Stimulated activated CD4-positive, alpha-beta T cell treated with anti-CD3 and anti-CD28 coated beads, Interleukin-2, amount 100 ng/mL, for 48 hours (primary cell): ENCODE results near the gene QPCT.
"Not testable (repeated sequence)": the region's sequence is repeated elsewhere in the genome, so short reads cannot be mapped to it uniquely, and the experiment has no call there.

Source experiments
- DNase-seq, 2 donors: peaks; one replicate each; pipeline ENCODE4 v3.0.0-alpha.2; 2020

The QPCT gene

DNA sequence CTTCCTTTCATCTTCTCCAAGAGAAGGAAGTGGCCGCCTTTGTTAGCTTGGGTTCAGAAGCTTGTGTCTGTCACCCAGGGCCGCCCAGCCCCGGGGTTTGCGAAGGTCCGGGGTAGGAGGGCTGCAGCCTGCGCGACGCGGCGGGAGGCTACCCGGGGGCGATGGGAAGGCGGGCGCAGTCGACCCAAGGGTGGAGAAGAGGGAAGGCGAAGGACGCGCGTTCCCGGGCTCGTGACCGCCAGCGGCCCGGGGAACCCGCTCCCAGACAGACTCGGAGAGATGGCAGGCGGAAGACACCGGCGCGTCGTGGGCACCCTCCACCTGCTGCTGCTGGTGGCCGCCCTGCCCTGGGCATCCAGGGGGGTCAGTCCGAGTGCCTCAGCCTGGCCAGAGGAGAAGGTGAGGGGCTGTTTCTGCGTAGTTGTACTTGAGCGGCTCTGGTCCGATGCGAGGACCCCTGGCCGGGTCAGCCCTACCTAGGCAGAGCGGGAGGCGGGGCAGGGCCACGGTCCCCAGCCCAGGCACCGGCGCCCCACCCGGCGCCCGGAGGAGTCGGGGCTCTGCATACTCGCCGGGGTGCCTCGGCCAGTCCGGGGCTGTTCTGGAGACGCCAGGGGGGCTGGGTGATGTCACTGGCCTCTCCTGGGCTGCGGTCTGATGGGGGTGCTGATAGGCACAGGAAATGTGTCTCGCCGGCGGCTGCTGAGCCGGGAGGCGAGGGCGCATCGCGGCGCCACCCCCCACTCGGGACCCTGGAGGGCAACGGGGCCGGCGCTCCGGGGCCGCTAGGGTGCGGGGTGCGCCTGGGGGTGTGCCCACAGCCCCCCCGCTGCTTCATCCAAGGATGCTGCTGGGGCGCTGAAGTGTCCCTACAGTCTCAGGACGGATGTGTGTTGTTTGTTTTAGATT is at the start of gene QPCT:
QPCT (plus strand) TSS at position 178 of the 909 bp plus-strand sequence; CDS start at position 280, 102 bp downstream.
- DNase-seq = peak in 1 of 2 donors; percentile 36

DNA sequence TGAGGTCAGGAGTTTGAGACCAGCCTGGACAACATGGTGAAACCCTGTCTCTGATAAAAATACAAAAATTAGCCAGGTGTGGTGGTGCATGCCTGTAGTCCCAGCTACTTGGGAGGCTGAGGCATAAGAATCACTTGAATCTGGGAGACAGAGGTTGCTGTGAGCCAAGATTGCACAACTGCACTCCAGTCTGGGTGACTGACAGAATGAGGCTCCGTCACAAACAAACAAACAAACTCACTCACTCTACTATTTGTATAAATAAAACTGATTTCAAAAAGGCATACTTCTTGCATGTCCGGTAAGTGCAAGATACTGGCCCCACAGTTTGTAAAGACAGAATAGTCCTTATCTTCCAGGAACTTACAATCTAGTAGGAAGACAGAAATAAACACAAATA is 49.6 kb upstream of the QPCT start:
- DNase-seq = not testable (repeated sequence)

DNA sequence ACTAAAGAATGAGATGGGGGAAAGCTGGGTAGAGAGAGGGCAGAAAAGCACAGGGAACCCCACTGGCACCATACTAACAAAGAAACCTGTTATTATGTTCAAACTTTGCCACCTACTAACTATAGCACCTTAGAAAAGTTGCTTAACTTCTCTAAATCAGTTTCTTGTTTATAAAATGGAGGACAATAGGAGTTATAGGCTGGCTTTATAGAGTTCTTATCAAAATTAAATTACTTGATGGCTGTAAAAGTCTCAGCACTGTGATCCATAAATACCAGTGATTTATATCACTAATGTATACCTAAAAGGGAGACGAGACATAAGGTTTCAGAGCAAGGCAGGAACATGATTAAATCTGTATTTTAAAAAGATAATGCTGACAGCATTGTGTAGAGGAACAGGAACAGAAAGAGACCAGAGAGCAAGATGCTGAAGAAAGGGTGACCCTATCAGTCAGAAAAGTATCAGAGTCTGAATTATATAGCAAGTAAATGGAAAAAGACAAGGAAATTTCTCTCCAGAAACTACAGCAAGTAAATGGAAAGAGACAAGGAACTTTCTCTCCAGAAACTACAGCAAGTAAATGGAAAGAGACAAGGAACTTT is 48.9 kb upstream of the QPCT start:
- no peak for DNase-seq

DNA sequence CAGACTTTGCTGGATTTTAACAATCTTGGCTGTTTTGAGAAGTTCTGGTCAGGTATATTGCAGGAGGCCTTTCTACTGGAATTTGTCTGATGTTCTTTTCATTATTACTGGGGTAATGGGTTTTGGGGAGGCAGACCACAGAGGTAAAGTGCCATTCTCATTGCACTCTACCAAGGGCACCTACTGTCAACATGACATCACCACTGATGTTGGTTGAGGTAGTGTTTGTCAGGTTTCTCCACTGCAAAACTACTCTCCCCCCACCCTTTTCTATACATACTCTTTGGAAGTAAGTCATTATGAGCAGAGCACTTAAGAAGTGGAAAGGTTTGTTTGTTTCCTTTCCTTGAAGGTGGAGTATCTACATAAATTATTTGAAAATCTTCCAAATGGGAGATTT is 46.8 kb upstream of the QPCT start:
- no peak for DNase-seq

DNA sequence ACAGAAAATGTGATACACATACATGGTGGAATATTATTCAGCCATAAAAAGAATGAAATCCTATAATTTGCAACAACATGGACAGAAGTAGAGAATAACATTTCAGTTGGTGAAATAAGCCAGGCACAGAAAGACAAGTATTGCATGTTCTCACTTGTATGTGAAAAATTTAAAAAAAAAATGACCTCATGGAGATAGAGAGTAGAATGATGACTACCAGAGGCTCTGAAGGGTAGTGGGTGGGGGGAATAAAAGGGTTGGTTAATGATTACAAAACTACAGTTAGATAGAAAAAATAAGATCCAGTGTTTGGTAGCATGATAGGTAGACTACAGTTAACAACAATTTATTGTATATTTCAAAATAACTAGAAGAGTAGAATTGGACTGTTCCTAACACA is 44.3 kb upstream of the QPCT start:
- no peak for DNase-seq

DNA sequence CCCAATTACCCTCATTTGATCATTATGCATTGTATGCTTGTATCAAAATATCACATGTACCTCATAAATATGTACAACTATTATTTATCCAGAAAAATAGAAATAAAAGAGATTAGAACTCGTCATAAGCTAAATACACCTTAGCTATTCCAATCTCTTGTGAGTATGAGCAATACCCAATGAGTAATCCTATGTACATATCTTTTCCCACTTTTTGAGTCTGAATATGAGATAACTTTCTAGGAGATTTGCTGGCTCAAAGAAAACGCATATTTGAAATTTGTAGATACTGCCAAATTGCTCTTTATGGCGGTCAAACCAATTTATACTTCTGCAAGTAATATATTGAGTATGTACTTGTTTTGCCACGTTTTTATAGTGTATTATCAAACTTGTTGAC is 43.9 kb upstream of the QPCT start:
- no peak for DNase-seq

DNA sequence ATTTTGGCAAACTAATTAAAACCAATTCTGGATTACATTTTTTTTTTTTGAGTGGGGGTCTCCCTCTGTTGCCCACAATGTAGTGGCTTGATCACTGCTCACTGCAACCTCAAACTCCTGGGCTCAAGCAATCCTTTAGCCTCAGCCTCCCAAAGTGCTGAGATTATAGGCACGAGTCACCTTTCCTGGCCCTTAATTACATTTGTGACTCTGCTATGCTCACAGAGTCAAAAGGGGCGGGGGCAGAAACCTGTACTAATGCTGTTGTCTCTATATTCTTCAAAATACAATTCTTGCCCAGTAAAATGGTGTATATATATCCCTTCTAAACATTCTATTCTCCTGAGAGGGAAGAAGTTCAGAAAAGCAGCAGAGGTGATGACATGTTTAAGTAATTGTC is 43.0 kb upstream of the QPCT start:
- no peak for DNase-seq

DNA sequence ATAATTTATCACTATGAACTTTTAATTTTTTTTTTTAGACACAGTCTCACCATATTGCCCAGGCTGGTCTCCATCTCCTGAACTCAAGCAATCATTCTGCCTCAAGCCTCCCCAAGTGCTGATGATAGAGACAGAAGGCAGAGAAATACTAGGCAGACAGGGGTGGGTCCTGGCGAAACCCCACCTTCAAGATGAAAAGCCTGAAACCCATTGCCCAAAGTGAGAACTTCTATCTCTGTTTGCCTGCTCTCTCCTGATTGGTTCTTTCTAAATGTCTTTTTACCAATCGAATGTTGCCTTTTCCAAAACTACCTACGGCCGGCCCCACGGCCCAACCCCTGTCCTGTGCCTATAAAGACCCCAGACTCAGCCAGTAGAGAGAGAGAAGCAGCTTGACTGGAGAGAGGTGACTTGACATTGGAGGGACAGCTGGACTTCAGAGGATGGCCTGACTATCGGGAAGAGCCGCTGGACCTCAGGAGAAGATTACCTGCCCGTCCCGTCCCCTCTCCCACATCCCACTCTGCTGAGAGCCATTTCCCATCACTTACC is 41.7 kb upstream of the QPCT start:
- DNase-seq = no peak

DNA sequence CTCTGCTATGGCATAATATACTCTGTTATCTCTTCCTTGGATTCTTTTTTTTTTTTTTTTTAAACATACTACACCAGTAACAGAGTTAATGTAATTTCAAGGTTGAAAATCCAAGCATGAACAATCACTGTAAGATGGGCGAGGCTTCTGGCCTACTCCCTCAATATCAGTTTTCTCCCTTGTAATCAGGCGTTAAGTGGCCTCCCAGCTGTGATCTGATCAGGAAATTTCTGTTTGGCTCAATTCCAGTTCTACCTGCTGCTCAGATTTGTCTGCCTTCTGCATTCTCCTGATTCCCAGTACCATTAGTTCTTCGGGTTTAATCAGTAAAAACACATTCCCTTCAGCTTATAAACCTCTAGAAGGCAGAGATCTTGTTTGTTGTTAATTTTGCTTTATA is 38.4 kb upstream of the QPCT start:
- DNase-seq = no peak

DNA sequence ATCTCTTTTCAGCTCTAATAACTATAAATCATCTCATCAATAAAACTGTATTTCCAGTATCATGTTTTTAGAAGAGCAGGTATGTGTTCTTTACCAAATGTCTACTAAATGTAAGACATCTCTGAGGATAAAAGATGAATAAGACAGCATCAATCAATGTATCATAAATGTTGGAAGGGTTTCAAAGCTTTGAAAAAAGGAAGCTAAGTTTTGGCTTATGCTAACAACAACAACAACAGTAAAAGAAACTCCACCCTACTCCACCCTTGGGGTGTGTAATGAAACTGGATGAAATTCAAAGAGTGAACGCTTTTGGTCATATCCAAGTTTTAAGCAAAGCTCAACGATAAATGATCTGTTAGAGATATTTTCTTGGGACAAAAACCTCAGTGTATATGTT is 36.9 kb upstream of the QPCT start:
- no peak for DNase-seq

DNA sequence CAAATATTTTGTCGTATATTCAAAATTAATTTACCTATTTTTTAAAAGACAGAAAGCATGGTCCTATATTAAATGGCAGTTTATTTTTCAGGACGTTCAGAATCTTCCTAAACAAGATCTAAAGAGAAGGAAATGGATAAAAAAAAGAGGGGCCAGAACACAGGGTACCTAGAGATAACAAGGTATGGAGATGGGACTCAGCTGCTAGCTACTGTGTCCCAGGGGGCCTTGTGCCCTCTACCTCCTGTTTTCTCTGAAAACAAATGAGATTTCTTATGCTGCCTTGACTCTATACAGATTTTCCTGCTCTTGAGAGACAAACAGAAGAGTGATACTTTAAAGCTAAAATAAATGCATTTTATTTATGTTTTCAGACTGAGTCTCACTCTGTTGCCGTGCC is 29.1 kb upstream of the QPCT start:
- DNase-seq = no peak

DNA sequence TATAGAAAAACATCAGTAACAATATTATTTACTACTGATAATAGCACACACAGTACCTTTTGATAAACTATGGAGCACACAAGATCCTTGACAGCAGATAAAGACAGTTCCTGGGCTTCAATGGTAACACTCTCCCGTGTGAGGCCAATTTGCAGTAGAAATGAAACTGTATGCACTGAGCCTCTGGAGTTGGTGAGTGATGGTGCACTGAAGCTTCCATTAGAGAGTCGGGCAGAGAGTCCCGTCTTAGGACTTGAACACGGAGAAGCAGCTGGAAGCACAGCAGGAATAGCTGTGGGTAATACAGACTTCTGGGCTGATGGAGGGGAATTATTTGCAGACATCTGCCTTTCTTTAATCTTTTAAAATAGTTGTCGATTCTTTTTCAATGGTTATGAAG is 28.2 kb upstream of the QPCT start:
- DNase-seq = no peak

DNA sequence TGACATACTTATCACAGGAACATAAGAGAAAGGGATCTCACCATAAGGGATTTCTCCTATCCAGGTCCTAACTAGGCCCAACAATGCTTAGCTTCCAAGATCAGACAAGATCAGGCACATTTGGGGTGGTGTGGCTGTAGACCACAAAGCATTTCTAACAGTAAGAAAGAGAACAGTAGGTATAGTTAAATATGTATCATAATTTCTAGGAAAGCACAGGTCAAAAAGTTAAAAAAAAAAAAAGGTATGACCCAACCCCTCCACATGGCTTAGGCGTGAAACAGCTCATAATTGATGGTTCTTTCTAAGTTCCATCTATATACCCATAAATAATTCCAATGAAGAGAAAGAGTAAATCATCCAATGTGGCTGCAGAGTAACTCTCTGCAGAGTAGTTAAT is 26.7 kb upstream of the QPCT start:
- no peak for DNase-seq

DNA sequence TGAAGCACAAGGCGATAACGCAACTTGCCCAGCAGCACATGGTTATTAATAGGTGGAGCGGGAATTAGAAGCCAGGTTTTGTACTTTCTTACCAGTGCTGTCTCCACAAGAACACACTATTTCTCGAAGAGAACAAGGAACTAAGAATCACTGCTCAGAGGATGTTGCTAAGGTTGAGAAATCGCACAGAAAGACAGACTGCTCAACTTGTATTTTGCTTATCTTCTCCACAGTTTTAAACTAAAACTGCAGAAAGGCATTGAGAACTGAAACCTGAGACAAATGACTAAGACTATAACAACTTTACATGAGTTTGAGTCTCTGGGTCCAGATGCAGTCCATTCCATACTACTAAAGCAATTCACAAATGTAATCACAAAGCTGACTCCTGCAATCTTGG is 26.0 kb upstream of the QPCT start:
- DNase-seq = no peak

DNA sequence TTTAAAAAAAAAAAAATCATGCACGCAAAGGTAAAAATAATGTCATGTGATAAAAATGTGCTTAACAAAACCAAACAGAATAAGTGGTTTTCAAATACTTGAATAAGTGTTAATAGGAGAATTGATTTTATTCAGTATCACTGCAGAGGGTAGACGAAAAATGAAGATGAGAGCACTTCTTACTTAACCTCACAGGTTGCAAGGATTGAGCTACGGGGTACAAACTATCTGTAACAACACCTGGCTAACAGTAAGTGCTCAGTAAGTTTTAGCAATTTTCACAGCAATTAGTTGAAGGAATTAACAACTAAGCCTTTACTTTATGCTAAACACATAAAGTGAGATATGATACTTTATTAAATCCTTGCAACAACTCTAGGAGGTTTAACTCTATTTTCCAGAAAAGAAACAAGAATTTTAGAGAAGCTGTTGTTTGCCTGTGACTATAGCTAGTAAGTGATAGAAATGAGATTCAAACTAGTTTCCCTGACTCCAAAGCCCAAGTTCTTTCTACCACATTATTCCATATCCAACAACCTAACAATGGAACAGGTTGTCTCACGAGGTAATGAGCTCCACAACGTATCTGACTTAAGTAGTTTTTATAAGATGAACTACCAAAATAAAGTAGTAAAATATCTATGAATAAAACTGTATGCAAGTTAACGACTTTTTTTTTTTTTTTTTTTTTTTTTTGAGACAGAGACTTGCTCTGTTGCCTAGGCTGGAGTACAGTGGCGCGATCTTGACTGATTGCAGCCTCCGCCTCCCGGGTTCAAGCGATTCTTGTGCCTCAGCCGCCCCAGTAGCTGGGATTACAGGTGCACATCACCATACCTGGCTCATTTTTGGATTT is 24.4 kb upstream of the QPCT start:
- no peak for DNase-seq

DNA sequence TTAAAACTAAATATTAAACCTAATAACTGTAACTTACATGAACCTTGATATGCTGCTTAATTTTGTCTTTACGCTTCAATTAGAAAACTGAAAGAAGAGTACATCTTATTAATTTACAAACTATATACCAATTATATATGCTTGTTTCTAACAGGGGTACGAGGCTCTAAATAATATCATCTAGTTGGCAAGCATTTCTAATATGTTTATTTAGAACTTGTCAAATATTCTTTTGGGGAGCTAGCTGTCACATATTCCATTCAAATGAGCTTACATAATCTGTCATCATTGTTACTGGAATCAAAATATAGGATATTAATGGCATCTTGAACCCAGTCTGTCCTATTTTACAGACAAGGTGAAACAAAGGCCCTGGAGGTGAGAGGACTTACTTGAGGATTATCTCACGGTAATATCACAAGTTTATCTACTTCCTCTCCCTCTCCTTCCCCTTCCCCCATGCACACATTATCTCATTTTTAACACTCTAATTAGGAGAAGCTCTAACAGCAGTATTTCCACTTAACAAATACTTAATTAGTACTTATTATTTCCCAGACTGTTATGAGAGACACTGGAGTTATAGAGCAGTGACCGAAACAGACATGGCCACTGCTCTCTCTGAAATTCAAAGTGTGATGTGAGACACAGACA is 23.3 kb upstream of the QPCT start:
- DNase-seq = no peak

DNA sequence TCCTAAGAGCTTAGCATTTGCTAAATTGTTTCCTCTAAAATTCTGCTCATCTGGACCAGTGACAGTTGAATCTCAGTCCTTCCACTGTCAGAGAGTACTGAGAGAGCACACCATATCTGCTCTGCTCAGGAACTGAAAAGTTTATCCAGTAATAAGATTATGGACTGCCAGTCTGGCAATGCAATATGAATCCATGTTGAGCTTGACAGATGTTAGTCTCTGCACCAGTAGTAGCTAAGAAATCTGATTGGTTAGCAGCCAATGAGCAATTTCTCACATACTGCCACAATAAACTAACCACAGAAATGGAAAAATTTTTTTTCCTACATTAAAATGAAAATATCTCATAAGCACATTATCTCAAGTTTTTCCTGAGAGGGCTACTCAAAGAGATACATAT is 22.1 kb upstream of the QPCT start:
- no peak for DNase-seq

DNA sequence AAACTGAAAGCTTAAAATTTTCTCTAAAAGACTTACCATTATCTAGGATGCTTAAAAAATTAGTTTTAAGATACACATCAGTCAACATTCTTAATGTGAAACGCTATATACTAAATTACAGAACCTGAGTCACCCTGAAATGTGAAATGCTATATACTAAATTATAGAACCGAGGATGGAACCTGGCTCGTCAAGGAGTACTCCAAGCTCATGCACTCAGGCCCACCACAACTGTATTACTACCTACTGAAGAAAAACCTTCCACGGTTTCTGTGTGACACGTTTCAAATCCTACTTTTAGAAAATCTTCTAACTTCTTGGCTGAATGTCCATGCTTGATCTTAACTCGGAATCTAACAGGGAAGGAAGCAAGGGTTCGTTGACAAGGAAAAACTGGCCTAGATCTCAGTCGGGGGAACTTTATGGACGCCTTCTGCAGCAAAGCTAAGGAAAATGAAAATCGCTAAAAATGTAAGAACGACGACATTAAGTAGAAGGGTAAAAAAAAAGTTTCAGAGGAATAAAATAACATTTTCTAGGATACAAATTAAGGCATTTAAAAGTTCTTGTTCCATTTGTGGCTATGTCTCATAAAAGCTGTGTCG is 21.2 kb upstream of the QPCT start:
- no peak for DNase-seq

DNA sequence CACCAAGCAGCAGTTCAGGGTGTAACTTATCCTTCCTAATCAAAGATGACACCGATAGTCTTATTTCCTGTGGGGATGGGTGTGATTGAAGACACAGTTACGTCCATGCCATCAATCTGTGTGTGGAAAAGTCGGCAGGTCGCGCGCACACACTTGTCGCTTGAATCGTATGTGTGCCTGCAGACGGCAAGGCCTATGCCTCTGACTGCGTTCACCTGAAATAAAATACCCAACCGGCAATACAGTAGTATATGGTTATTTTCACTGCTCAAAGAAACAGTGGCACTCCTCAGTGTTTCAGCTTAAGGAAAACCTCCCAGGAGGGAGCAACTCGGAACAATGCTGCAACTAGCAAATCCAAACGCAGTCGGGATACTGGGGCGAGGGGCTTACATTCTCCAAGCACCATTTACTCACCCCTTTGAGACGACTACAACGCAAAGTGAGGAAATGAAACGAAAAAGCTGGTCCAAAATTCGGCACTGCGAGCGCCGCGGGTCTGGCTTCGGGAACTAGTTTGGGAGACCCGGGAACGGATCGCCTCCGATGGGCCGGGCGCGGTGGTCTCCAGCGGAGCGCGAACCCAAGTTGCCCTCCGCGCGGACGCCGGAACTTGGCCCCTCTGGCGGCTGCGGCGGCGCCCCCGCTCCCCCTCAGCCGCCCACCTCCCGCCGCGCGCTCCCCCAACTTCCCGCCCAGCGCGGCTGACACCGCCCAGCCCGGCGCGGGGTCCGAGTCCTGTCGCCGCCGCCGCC is 20.5 kb upstream of the QPCT start:
- DNase-seq = peak; percentile 15 to 30

DNA sequence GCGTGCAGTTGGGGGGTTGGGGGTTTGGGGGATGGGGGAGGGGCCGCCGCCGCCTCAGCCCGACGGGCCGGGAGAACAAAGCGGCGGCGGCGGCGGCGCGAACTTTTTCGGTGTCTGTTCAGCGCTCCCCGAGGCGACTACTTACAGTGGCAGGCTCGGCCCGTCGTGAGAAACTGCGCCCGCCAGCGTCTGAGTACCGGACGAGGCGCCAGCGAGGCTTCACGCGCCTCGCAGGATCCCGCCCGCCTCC is 20.0 kb upstream of the QPCT start:
- DNase-seq = no peak

DNA sequence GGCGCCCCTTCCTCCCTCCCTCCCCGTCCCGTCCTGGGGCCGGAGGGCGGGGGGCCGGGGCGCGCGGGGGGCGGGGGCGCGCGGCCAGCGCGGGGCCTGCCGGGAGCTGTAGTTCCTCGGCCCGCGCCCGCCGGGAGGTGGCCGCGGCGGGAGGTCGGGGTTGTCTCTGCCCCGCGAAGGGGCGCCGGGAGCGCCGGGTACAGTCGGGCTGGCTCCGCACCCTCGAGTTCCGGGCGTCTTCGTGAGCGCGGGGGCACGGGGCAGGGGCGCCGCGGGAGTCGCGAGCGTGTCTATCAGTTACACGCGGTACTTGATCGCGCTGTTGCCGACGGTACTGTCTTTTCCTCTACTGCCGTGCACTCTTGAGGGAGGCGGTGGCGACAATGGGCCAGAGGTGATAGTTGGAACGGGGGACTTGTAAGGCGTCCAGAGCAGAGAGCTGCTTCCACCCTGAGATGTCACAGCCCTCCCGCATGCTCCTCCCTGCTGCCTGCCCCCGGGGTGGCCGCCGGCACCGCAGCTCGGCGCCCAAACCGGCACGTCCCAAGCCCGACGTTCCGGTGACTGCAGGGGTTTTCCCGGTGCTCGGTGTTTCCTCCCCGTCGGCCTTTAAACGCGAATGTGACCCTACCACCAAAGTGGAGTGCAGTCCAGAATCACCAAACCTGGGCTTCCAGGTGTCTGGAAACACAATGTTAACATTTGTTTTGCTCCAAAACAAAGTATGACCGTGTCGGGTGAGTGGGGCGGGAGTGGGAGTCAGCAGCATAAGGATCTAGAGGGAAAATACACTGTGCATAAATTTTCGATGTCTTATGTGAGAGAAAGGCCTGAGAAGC is 19.4 kb upstream of the QPCT start, which contains the start of gene PRKD3:
PRKD3 (minus strand) TSS at position 48 of the 839 bp plus-strand sequence. CDS start 8,309 bp downstream, outside the sequence.
- peak; percentile 47 to 58 for DNase-seq
